HG03175 (cell line): ENCODE measurements around the gene GRIFIN.

Experiments
- ATAC-seq: cut with Tn5 transposase; IDR thresholded peaks from one replicate; pipeline ENCODE4 v1.9.1; 2021; ENCODE audit warnings: mild to moderate bottlenecking, moderate library complexity; ENCODE audit not compliant: unreplicated experiment

Gene GRIFIN

DNA sequence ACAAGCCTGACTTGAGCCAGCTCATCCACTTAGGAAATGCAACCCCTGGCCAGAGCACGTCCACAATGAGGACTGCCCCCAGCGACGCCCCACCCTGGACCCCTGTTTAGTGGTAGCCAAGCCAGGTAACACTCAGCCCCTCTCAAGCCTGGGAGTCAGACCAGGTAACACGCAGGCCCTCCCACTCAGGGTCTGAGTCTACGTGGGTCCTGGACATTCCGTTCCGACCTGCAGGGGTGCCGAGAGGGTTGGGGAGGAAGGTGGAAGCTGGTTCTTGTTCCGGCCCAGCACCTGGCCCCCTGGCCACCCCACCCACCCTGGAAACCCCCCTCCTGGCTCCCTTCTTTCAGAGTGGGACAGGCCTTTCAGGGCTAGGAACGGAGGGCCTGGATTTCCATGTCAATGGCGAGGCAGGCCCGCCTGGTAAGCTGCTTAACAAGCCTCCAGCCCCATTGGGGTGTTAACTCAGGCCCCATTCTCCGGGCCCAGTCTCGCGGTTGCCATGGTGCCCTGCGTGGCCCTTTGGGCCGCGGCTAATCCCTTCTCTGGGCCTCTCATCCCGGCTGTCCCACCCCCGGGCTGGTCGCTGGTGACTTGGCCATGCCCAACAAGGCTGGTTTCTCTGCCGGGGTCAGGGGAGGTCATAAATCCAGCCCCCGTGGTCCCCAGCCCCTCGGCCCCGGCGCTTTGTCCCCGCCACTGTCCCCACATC, 23.7 kb upstream of the GRIFIN start:
- no peak for ATAC-seq

GRCh38 chr7:2499181-2499580, 23.0 kb upstream of the GRIFIN start:
- no peak for ATAC-seq

- no peak for ATAC-seq
Measured at GRCh38 chr7:2498708-2499107, 22.5 kb upstream of the GRIFIN start.

DNA sequence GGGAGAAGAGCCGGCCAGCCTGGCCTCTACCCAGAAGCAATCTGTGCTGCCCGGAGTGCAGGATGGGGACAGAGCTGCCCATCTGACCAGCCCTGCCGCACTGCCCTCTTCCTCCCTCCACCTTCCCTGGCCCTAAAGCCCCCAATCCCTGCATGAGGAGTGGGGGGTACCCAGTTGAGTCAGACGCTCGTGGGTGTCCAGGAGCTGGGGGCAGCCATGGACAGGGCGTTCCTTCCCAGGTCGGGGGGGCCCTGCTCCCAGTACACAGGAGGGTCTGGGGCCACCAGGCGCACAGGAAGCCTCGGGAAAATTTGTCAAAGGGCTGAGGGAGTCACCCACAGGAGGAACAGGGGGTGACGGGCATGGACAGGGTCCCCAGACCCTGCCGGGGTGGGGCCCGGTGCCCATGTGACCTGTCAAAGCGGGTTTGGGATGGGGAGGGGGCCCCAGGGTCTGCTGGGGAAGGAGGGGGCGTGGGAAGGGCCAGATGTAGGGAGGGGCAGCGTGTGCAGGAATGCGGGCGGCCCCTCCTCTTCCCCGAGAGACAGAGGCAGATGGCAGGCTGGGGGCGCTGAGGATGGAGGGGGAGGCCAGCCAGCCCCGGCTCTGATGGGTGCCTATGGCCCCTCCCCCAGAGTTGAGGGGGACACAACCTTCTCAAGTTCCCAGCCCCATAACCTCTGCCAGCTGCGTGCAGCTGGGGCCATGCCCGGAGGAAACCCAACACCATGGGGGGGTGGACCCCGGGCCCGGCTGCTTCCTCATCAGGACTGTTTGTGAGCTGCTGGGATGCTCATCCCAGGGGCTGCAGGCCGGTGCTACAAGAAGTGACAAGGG, 21.5 kb upstream of the GRIFIN start:
- no peak for ATAC-seq

DNA sequence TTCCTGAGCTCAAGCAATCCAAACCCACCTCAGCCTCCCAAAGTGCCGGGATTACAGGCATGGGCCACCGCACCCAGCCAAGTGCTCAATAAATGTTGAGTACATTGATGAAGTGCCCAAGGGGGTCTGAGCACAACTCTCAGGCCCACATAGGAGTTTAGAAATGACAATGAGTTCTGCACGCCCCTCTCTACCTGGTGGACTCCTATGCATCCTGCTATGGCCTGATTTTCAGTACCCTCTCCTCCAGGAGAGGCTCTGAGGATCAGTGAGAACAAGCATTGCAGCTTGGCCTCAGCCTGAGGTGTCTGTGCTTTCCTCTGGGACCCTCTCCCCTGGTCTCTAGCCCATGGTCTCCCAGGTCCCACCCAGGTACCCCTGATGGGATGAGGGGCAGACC, 20.9 kb upstream of the GRIFIN start:
- ATAC-seq = no peak

DNA sequence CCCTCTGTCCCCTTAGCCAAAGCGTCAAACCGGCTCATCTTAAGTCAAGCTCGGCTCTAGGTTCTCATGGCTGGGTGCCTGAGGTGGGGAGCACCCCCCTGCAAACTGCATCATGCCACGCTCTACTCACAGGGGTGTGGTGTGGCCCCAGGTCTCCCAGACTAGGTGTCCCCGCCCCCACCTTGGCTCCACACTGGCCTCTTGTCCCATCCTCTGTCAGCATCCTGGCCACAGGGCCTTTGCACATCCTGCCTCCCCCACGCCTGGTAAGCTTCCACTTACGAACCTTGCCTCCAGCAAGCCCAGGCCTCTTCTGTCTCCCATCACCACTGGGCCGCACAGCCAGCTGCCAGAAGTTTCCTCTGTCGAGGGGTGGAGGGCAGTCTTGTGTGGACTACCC, 20.2 kb upstream of the GRIFIN start:
- no peak for ATAC-seq

- ATAC-seq = no peak
Measured at GRCh38 chr7:2495418-2496299, 19.5 kb upstream of the GRIFIN start.

GRCh38 chr7:2494191-2495130, 18.3 kb upstream of the GRIFIN start:
- no peak for ATAC-seq

- ATAC-seq = no peak
Measured at GRCh38 chr7:2493205-2494164, 17.3 kb upstream of the GRIFIN start.

DNA sequence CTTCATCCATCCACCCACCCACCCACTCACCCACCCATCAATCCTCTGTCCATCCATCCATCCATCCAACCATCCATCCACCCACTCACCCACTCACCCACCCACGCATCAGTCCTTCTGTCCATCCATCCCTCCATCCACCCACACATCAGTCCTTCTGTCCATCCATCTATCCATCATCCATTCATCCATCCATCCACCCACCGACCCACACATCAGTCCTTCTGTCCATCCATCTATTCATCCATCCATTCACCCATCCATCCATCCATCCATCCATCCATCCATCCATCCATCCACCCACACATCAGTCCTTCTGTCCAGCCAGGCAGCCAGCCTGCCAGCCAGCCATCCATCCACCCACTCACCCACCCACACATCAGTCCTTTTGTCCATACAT, 15.8 kb upstream of the GRIFIN start:
- ATAC-seq = no peak

GRCh38 chr7:2490181-2490651, 14.0 kb upstream of the GRIFIN start:
- no peak for ATAC-seq

GRCh38 chr7:2488681-2489080, 12.5 kb upstream of the GRIFIN start:
- ATAC-seq = no peak

- no peak for ATAC-seq
Measured at GRCh38 chr7:2488272-2488645, 12.1 kb upstream of the GRIFIN start.

- no peak for ATAC-seq
Measured at GRCh38 chr7:2487586-2488271, 11.5 kb upstream of the GRIFIN start.

DNA sequence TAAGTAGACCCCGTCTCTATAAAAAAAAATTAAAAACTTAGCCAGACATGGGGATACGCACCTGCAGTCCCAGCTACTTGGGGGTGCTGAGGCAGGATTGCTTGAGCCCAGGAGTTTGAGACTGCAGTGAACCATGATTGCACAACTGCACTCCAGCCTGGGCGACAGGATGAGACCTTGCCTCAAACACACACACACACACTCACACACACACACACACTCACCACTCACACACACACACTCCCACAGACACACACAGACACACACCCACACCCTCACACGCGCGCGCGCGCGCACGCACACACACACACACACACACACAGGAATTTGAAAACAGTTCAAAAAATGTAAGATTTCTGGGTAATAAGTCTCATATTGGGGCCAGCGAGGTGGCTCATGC, 8.7 kb upstream of the GRIFIN start:
- no peak for ATAC-seq

GRCh38 chr7:2483494-2483893, 7.3 kb upstream of the GRIFIN start:
- no peak for ATAC-seq

DNA sequence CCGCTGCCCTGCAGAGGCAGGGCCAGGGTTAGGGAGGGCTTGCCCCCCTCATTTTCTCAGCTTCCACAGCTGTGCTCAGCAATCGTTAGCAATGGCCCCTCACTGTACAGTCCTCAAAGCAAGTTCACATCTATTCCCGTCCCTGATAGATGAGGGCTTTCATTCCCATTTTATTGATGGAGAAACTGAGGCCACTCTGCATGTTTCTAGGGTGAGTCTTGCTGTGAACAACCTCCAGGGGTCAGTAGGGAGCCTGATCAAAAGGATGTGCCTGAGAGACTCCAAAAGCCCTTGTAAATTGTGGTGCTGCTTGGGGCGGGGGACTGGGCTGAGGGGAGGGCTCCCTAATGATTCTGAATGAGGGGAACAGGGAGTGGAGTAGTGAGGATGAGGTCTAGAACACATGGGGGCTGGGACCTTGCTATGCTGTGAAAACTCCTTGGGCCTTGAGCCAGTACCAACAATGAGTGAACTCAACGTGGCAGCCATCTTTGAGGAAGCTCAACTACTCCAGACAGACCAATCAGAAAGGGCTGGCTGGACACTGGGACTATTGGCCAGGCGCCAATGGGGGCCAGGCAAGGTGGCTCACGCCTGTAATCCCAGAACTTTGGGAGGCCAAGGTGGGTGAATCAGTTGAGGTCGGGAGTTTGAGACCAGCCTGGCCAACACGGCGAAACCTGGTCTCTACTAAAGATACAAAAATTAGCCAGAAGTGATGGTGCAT, 6.7 kb upstream of the GRIFIN start:
- ATAC-seq = no peak

DNA sequence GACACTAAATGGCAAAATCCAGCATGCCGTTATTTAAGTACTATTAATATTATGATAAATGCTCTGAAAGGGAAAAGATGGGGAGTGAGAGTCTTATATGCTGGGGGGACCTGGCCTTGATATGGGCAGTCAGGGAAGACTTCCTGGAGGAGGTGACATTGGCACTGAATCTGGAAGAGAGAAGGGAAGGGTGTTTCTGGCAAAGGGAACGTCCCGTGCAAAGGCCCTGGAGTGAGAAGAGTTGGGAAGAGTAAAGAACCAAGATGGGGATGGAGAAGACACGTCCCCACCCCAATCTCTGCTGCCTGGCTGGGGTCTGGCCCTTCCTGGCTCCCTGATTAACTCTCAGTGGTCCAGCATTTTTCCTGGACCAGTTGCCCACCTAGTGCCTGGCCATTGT, 5.0 kb upstream of the GRIFIN start:
- no peak for ATAC-seq
